ENCODE results near the gene PUS1.

- TF ChIP-seq, protein P1, sequence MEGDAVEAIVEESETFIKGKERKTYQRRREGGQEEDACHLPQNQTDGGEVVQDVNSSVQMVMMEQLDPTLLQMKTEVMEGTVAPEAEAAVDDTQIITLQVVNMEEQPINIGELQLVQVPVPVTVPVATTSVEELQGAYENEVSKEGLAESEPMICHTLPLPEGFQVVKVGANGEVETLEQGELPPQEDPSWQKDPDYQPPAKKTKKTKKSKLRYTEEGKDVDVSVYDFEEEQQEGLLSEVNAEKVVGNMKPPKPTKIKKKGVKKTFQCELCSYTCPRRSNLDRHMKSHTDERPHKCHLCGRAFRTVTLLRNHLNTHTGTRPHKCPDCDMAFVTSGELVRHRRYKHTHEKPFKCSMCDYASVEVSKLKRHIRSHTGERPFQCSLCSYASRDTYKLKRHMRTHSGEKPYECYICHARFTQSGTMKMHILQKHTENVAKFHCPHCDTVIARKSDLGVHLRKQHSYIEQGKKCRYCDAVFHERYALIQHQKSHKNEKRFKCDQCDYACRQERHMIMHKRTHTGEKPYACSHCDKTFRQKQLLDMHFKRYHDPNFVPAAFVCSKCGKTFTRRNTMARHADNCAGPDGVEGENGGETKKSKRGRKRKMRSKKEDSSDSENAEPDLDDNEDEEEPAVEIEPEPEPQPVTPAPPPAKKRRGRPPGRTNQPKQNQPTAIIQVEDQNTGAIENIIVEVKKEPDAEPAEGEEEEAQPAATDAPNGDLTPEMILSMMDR (IDR thresholded peaks at IDR 0.05), result no peak
- TF ChIP-seq POLR2A (IDR thresholded peaks at IDR 0.05; ENCODE audit: low read depth) (no peak), EP300 (IDR thresholded peaks at IDR 0.05) (no peak), POLR2AphosphoS5 (IDR thresholded peaks at IDR 0.05) (no peak)
Observed at GRCh38 chr12:131938082-131938481, 9.0 kb downstream of the PUS1 start.

Data from esophagus muscularis mucosa (tissue), 4 donors.